Keratinocyte (primary cell): ENCODE data around the gene TRIM29. TPM values are rescaled to one million over a fixed set of nuclear protein-coding genes. Genes with fewer than 3 reads are reported as not detected.

ENCODE experiments used
- DNase-seq: peaks from one replicate; pipeline ENCODE4 v3.0.0-alpha.2; 2011; ENCODE audit warnings: low read depth, missing footprints, low spot score
- FAIRE-seq: peaks from 2 replicates; lab custom pipeline; 2011; peaks lifted over from hg19 to GRCh38; lab: Jason Lieb, UNC
- H2AFZ ChIP-seq: 2 replicates; pipeline ENCODE4 v1.6.0; 2012; ENCODE audit warnings: low read length, control low read depth, inconsistent platforms; ENCODE audit not compliant: control insufficient read depth
- H3K27ac ChIP-seq: 2 replicates; pipeline ENCODE4 v1.5.1; 2011; ENCODE audit warnings: low read length; ENCODE audit not compliant: control insufficient read depth, insufficient read depth
- H3K27me3 ChIP-seq: 3 replicates; pipeline ENCODE4 v1.6.0; 2011; ENCODE audit warnings: low read length; ENCODE audit not compliant: control insufficient read depth, insufficient read depth; ENCODE audit errors: extremely low read depth
- H3K36me3 ChIP-seq, 2 experiments: 2 replicates in 1 of 2; 3 replicates in 1 of 2; pipeline ENCODE4 v1.5.1; 2011; ENCODE audit warnings: low read length in 2 of 2, mild to moderate bottlenecking in 1 of 2; ENCODE audit not compliant: control insufficient read depth in 2 of 2, insufficient read depth in 2 of 2; ENCODE audit errors: extremely low read depth in 1 of 2
- H3K4me1 ChIP-seq: 3 replicates; pipeline ENCODE4 v1.5.1; 2011; ENCODE audit warnings: low read length; ENCODE audit not compliant: control insufficient read depth, insufficient read depth; ENCODE audit errors: extremely low read depth
- H3K4me2 ChIP-seq: 3 replicates; pipeline ENCODE4 v1.6.0; 2011; ENCODE audit warnings: low read depth, low read length; ENCODE audit not compliant: control insufficient read depth, insufficient read depth; ENCODE audit errors: extremely low read depth
- H3K4me3 ChIP-seq, 3 experiments: fragments of 200-600 bp in 1 of 3; sonication (generic) in 1 of 3; 2 replicates in 2 of 3; 3 replicates in 1 of 3; pipeline ENCODE4 v1.5.1; 2011 to 2016; ENCODE audit warnings: low read length in 3 of 3, mild to moderate bottlenecking in 3 of 3, control low read depth in 2 of 3, inconsistent platforms in 1 of 3, low read depth in 1 of 3, mixed read lengths in 1 of 3, mixed run types in 1 of 3, moderate library complexity in 1 of 3; ENCODE audit not compliant: control insufficient read depth in 2 of 3, insufficient read depth in 2 of 3; ENCODE audit errors: extremely low read depth in 1 of 3
- H3K79me2 ChIP-seq: 2 replicates; pipeline ENCODE4 v1.6.0; 2012; ENCODE audit warnings: low read length; ENCODE audit not compliant: control insufficient read depth, insufficient read depth
- H3K9ac ChIP-seq: 3 replicates; pipeline ENCODE4 v1.6.0; 2011; ENCODE audit warnings: low read length; ENCODE audit not compliant: control insufficient read depth, insufficient read depth; ENCODE audit errors: extremely low read depth
- H3K9me1 ChIP-seq: 3 replicates; pipeline ENCODE4 v1.6.0; 2011; ENCODE audit warnings: low read length; ENCODE audit not compliant: control insufficient read depth, insufficient read depth; ENCODE audit errors: extremely low read depth
- H3K9me3 ChIP-seq: 2 replicates; pipeline ENCODE4 v1.5.1; 2012; ENCODE audit warnings: low read depth, low read length; ENCODE audit not compliant: control insufficient read depth
- H4K20me1 ChIP-seq: 3 replicates; pipeline ENCODE4 v1.6.0; 2011; ENCODE audit warnings: low read length; ENCODE audit not compliant: control insufficient read depth, insufficient read depth; ENCODE audit errors: extremely low read depth
- CTCF ChIP-seq, 3 experiments: IDR thresholded peaks in 1 of 3; conservative IDR thresholded peaks in 1 of 3; optimal IDR thresholded peaks in 1 of 3; 2 replicates in 2 of 3; 3 replicates in 1 of 3; pipeline versions ENCODE3 to v1.5.1; 2011; ENCODE audit warnings: low read length in 3 of 3, mild to moderate bottlenecking in 3 of 3, moderate library complexity in 2 of 3, control low read depth in 1 of 3, inconsistent platforms in 1 of 3; ENCODE audit not compliant: insufficient read depth in 2 of 3; ENCODE audit errors: extremely low read depth in 1 of 3
- EZH2 ChIP-seq: IDR thresholded peaks from one replicate; pipeline ENCODE4 v1.6.1; 2012; ENCODE audit warnings: inconsistent platforms, mild to moderate bottlenecking, low read length, moderate library complexity
- dilution Hi-C: fragments of 300-500 bp; cut with MboI; formaldehyde crosslinking; loops from one replicate; pipeline ENCODE4 v1.7.0; 2020; ENCODE audit warnings: low sequenced_read_pairs; ENCODE audit not compliant: extremely low pct_ligation_motif_present
- polyA plus RNA-seq, 5 experiments: library from polyadenylated mRNA; depleted of rRNA in 3 of 5; stranded (reverse) in 3 of 5; stranded (forward) in 1 of 5; unstranded in 1 of 5; fragments of >200 nt; gene quantifications; 1 replicate in 1 of 5; 2 replicates in 3 of 5; 3 replicates in 1 of 5; pipeline versions ENCODE4 v1.2.1 to v1.2.3, GENCODE V29; 2011 to 2012; ENCODE audit warnings: missing spikeins in 2 of 5, low read depth in 1 of 5, low replicate concordance in 1 of 5

Gene TRIM29
- polyA plus RNA-seq, 1 donor (not counting 4 experiments of a cell fraction or from before 2014, with no cell fraction given), result 463 TPM

GRCh38 chr11:120065876-120066275, 72.0 kb downstream of the TRIM29 start:
- no peak overlapping the region for H3K4me3 ChIP-seq
- H3K27me3 ChIP-seq, result peaks cover 2% of the 10 kb centered on the region
- no peaks in the 10 kb centered on the region for H3K79me2 ChIP-seq
- H3K36me3 ChIP-seq, result no peaks in the 10 kb centered on the region
- TF ChIP-seq EZH2, result no peak
- no peak for TF ChIP-seq CTCF (optimal IDR thresholded peaks at IDR 0.05 in 1 of 3, IDR thresholded peaks at IDR 0.05 in 1 of 3, conservative IDR thresholded peaks at IDR 0.05 in 1 of 3; ENCODE audit: extremely low read depth in 1 of 3, insufficient read depth in 2 of 3, low read length in 3 of 3)
- no peak for DNase-seq
- H3K9ac ChIP-seq, result no peak overlapping the region
- no peaks in the 10 kb centered on the region for H3K9me3 ChIP-seq
- H2AFZ ChIP-seq, result no peak overlapping the region
- FAIRE-seq, result no peak
- no peaks in the 10 kb centered on the region for H4K20me1 ChIP-seq
- no peak overlapping the region for H3K4me2 ChIP-seq
- peaks cover 4% of the 10 kb centered on the region for H3K4me1 ChIP-seq
- dilution Hi-C loops, result no loop called here
- H3K27ac ChIP-seq, result no peak overlapping the region
- no peaks in the 10 kb centered on the region for H3K9me1 ChIP-seq

- no peak for DNase-seq
- Histone ChIP-seq H3K9me1 (no peaks in the 10 kb centered on the region), H3K27ac (no peak overlapping the region), H4K20me1 (no peaks in the 10 kb centered on the region), H3K9ac (no peak overlapping the region), H3K4me3 (no peak overlapping the region), H3K4me1 (peaks cover 4% of the 10 kb centered on the region), H2AFZ (no peak overlapping the region), H3K4me2 (no peak overlapping the region), H3K27me3 (peaks cover 2% of the 10 kb centered on the region), H3K36me3 (no peaks in the 10 kb centered on the region), H3K9me3 (no peaks in the 10 kb centered on the region), H3K79me2 (no peaks in the 10 kb centered on the region)
- FAIRE-seq, result no peak
- no peak for TF ChIP-seq EZH2
- no peak for TF ChIP-seq CTCF (optimal IDR thresholded peaks at IDR 0.05 in 1 of 3, IDR thresholded peaks at IDR 0.05 in 1 of 3, conservative IDR thresholded peaks at IDR 0.05 in 1 of 3; ENCODE audit: extremely low read depth in 1 of 3, insufficient read depth in 2 of 3, low read length in 3 of 3)
- dilution Hi-C loops, result no loop called here
Measured at GRCh38 chr11:120065176-120065575, 72.7 kb downstream of the TRIM29 start.
